B cell (primary cell): ENCODE measurements around the gene ITPKC.
"Not testable (repeated sequence)": the region's sequence is repeated elsewhere in the genome, so short reads cannot be mapped to it uniquely, and the experiment has no call there.

Source experiments
- CTCF ChIP-seq: fragments of 200-600 bp; IDR thresholded peaks from one replicate; pipeline ENCODE4 v1.8.0; 2022; ENCODE audit warnings: antibody characterized with exemption, mild to moderate bottlenecking
- EZH2 ChIP-seq: IDR thresholded peaks from 2 replicates; pipeline ENCODE4 v1.6.1; 2012; ENCODE audit warnings: borderline replicate concordance, low read depth, mild to moderate bottlenecking, moderate library complexity, low read length; ENCODE audit not compliant: insufficient read depth, poor library complexity, severe bottlenecking

- not testable (repeated sequence) for TF ChIP-seq CTCF, EZH2
Measured at GRCh38 chr19:40732304-40732703, 15.4 kb downstream of the ITPKC start.
